Thyroid gland (tissue), 4 donors: ENCODE measurements around the gene CNOT11. TPM values are rescaled to one million over a fixed set of nuclear protein-coding genes. Genes with fewer than 3 reads are reported as not detected.

Source experiments
- DNase-seq, 2 donors: peaks; one replicate each; pipeline ENCODE4 v3.0.0-alpha.2; 2019
- H3K27ac ChIP-seq, 3 donors: fragments of 200-600 bp; sonication (generic); 1 replicate in 2 of 3; 2 replicates in 1 of 3; pipeline ENCODE4 v1.5.1; 2016 to 2019; ENCODE audit warnings: mild to moderate bottlenecking in 1 of 3, moderate library complexity in 1 of 3
- H3K27me3 ChIP-seq: fragments of 200-600 bp; sonication (generic); one replicate; pipeline ENCODE4 v1.5.1; 2019
- H3K36me3 ChIP-seq, 2 donors: fragments of 200-600 bp; sonication (generic); one replicate each; pipeline ENCODE4 v1.5.1; 2016 to 2019
- H3K4me1 ChIP-seq, 2 donors: fragments of 200-600 bp; sonication (generic); one replicate each; pipeline ENCODE4 v1.5.1; 2017 to 2019
- H3K4me3 ChIP-seq, 3 donors: fragments of 200-600 bp; sonication (generic); replicated peaks in 1 of 3; 1 replicate in 2 of 3; 2 replicates in 1 of 3; pipeline ENCODE4 v1.5.1; 2016; ENCODE audit warnings: mild to moderate bottlenecking in 1 of 3
- H3K9me3 ChIP-seq: fragments of 200-600 bp; sonication (generic); one replicate; pipeline ENCODE4 v1.5.1; 2017
- POLR2A ChIP-seq, 2 donors: fragments of 450-650 bp; IDR thresholded peaks; one replicate each; pipeline ENCODE4 v1.6.1; 2017; ENCODE audit warnings: antibody characterized with exemption in 2 of 2, mild to moderate bottlenecking in 2 of 2, moderate library complexity in 1 of 2
- WGBS, 2 donors: methylation state at CpG; one replicate each; pipeline ENCODE4 v1.1.5; 2017; 5-methylcytosine and 5-hydroxymethylcytosine counted together
- intact Hi-C: fragments of 100-400 bp; cut with DNase I; formaldehyde crosslinking; loops from one replicate; pipeline ENCODE4 v1.15.1; 2023
- total RNA-seq, 4 donors: library from RNA; depleted of rRNA; stranded (reverse); fragments of >200 nt; gene quantifications; one replicate each; pipeline ENCODE4 v1.2.3, GENCODE V29; 2016
- TF ChIP-seq, protein P1 (sequence below), 6 experiments: fragments of 200-600 bp in 3 of 6; fragments of 450-650 bp in 3 of 6; sonication (generic) in 3 of 6; IDR thresholded peaks; one replicate each; pipeline ENCODE4 v1.5.1; 2016 to 2019; ENCODE audit warnings: antibody characterized with exemption in 6 of 6, mild to moderate bottlenecking in 2 of 6, inconsistent platforms in 1 of 6, moderate library complexity in 1 of 6

Gene CNOT11
- total RNA-seq: 10 to 100 TPM; 27.5 to 41.6 (median 37.4) TPM

DNA sequence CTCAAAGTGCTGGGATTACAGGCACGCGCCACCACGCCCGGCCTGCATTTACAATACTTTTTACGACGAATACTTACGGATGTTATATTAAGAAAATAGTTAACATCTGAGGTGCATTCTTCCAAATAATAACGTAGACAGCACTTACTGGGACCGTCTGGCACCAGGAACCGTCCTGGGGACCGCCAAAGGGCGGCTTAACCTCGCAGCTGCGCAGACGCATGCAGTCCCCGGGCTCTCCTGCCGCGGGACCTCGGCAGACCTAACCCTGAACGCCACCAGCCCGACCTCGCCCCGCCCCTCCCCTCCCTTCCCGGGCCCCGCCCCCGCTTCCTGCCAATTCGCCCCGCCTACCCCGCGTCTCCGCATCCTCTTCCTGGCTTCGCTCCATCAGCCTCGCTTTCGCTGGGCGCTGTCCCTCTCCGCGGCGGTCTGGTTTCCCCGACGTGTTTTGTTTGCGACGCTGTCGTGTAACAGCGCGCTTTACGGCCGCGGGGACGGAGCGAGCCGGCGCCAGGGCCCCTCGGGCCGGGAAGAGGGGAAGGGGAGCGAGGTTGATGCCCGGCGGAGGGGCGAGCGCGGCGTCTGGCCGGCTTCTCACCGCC lies at the start of gene CNOT11:
TSS of gene CNOT11 (plus strand) at position 479 of the 605 bp plus-strand sequence. CDS start at position 558, 79 bp downstream.
- no peaks in the 10 kb centered on the region for H3K9me3 ChIP-seq
- WGBS, 2 donors: 0 to 3% methylated on average over 30 to 42 of the region's 63 CpGs
- TF ChIP-seq POLR2A (IDR thresholded peaks at IDR 0.05): peak in 1 of 2 donors; percentile 75
- TF ChIP-seq, protein P1, sequence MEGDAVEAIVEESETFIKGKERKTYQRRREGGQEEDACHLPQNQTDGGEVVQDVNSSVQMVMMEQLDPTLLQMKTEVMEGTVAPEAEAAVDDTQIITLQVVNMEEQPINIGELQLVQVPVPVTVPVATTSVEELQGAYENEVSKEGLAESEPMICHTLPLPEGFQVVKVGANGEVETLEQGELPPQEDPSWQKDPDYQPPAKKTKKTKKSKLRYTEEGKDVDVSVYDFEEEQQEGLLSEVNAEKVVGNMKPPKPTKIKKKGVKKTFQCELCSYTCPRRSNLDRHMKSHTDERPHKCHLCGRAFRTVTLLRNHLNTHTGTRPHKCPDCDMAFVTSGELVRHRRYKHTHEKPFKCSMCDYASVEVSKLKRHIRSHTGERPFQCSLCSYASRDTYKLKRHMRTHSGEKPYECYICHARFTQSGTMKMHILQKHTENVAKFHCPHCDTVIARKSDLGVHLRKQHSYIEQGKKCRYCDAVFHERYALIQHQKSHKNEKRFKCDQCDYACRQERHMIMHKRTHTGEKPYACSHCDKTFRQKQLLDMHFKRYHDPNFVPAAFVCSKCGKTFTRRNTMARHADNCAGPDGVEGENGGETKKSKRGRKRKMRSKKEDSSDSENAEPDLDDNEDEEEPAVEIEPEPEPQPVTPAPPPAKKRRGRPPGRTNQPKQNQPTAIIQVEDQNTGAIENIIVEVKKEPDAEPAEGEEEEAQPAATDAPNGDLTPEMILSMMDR (IDR thresholded peaks at IDR 0.05): peak in 2 of 6 experiments; percentile 7 to 12
- H3K36me3 ChIP-seq: no peaks in the 10 kb centered on the region
- H3K4me1 ChIP-seq: peaks cover 19 to 24% of the 10 kb centered on the region in 2 donors
- intact Hi-C loops: loop anchor here (10.0 kb wide), 1 partner anchor 98 kb away; the partner anchor contains the start of gene TBC1D8
- peak; percentile 99 for DNase-seq
- peak within 1 kb of the TSS; percentile 67 to 96 (median 92) for H3K27ac ChIP-seq
- H3K4me3 ChIP-seq: peak within 1 kb of the TSS; percentile 43 to 100 (median 98)
- H3K27me3 ChIP-seq: no peaks in the 10 kb centered on the region

DNA sequence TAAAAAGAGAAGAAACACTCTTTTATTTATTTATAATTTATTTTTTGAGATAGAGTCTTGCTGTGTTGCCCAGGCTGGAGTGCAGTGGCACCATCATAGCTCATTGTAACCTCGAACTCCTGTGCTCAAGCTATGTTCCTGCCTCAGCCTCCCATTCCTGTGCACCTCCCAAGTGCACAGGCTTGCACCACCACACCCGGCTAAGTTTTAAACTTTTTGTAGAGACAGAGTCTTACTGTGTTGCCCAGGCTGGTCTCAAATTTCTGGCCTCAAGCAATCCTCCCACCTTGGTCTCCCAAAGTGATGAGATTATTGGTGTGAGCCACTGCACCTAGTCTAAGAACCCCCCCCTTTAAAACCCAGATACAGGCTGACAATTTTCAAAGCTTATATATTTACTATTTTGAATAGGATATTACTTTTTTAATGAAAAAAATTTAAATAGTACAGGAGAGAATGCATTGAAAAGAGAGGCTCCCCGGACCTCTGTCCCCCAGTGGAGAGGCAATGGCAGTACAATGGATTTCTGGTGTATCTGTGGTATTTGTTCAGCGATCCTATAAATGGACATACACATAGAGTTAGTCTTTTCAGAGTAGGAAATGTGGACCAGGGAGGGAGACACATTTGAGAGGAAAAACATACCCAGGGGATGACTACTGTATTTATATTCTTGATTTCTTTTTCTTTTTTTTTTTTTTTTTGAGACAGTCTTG lies 48.1 kb upstream of the CNOT11 start:
- 93% methylated on average over 4 of the region's 4 CpGs for WGBS, 2 donors
- DNase-seq: no peak
- intact Hi-C loops: loop anchor here (5.0 kb wide), 1 partner anchor 192 kb away; no protein-coding TSS in a partner anchor
- TF ChIP-seq POLR2A (IDR thresholded peaks at IDR 0.05): no peak
- TF ChIP-seq, protein P1 (IDR thresholded peaks at IDR 0.05): no peak
- no peak overlapping the region for H3K27ac ChIP-seq
- H3K4me3 ChIP-seq: no peak overlapping the region
- no peaks in the 10 kb centered on the region for H3K27me3 ChIP-seq
- no peaks in the 10 kb centered on the region for H3K9me3 ChIP-seq
- no peaks in the 10 kb centered on the region for H3K4me1 ChIP-seq
- no peaks in the 10 kb centered on the region for H3K36me3 ChIP-seq

DNA sequence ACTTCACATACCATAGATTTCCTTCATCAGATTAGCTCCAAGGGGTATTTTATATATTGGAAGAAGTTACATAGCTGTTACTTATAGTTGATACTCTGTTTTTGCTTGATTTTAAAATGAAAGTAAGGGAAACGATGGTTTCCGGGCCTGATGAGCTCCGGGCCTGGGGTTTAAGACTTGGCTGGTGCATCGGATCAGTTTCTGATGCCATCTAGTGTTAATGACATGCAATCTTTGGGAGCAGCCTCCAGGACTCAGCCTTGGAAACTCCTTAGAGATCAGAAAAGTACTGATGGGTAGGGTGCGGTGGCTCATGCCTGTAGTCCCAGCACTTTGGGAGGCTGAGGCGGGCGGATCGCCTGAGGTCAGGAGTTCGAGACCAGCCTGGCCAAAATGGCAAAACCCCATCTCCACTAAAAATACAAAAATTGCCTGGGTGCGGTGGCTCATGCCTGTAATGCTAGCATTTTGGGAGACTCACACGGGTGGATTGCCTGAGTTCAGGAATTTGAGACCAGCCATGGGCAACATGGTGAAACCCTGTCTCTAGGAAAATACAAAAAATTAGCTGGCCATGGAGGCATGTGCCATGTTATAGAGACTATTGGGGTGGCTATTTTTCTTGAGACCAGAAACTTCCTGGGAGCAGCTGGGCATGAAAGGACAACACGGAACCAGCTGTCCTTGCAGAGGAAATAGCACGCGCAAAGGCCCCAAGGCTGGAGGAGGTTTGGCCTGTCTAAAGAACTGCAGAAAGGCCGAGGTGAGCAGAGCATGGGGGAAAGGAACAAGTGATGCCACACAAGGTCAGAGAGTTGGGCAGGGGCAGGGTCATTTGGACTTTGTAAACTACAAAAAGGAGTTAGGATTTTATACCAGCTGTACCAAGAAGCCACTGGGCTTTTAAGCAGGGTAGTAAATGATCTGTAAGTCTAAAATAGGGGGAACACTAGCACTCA lies 46.9 kb upstream of the CNOT11 start:
- no peaks in the 10 kb centered on the region for H3K27me3 ChIP-seq
- no peaks in the 10 kb centered on the region for H3K36me3 ChIP-seq
- H3K9me3 ChIP-seq: no peaks in the 10 kb centered on the region
- intact Hi-C loops: loop anchor here (5.0 kb wide), 1 partner anchor 193 kb away; no protein-coding TSS in a partner anchor
- H3K4me3 ChIP-seq: no peak overlapping the region
- no peak for TF ChIP-seq POLR2A (IDR thresholded peaks at IDR 0.05)
- TF ChIP-seq, protein P1 (IDR thresholded peaks at IDR 0.05): peak in 4 of 6 experiments; percentile 34 to 63 (median 60)
- H3K27ac ChIP-seq: no peak overlapping the region
- no peaks in the 10 kb centered on the region for H3K4me1 ChIP-seq
- DNase-seq: peak; percentile 60 to 69
- 47 to 49% methylated on average over 15 of the region's 15 CpGs for WGBS, 2 donors

DNA sequence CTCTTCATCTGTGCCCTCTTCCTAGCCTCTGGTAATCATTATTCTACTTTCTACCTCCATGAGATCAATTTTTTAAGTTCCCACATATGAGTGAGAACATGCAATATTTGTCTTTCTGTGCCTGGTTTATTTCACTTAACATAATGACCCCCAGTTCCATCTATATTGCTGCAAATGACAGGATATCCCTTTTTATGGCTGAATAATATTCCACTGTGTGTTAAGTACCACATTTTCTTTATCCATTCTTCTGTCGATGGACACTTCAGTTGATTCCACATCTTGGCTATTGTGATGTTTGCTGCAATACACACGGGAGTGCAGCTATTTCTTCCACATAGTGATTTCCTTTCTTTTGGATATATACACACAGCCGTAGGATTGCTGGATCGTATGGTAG lies 43.9 kb upstream of the CNOT11 start:
- no peak for TF ChIP-seq POLR2A (IDR thresholded peaks at IDR 0.05)
- TF ChIP-seq, protein P1 (IDR thresholded peaks at IDR 0.05): no peak
- Histone ChIP-seq H3K4me1 (no peaks in the 10 kb centered on the region), H3K9me3 (no peaks in the 10 kb centered on the region), H3K27me3 (no peaks in the 10 kb centered on the region), H3K4me3 (no peak overlapping the region), H3K36me3 (no peaks in the 10 kb centered on the region), H3K27ac (no peak overlapping the region)
- DNase-seq: no peak
- intact Hi-C loops: loop anchor here (5.0 kb wide), 1 partner anchor 197 kb away; no protein-coding TSS in a partner anchor
- WGBS, 2 donors: 70 to 79% methylated on average over 4 of the region's 4 CpGs
